ENCODE data around the gene ATG7. TPM values are rescaled to one million over a fixed set of nuclear protein-coding genes. Genes with fewer than 3 reads are reported as not detected.

Gene ATG7
- total RNA-seq, 1 experiment from 2014 or later, result 36.0 TPM

- CTCF ChIA-PET, result no interaction called here
- no peak overlapping the region for H3K4me3 ChIP-seq (ENCODE audit: low read depth in 2 of 2, low read length in 2 of 2)
- peak overlapping the region; percentile 61 for H3K27ac ChIP-seq (ENCODE audit: low read length)
- ATAC-seq, result no peak
- in situ Hi-C loops (cut with HindIII; ENCODE audit: low pct_unique_long_range_greater_than_20kb, low sequenced_read_pairs), result no loop called here
- H3K9me3 ChIP-seq (ENCODE audit: control insufficient read depth, insufficient read depth, low read depth, low read length), result no peaks in the 10 kb centered on the region
- peaks cover 13% of the 10 kb centered on the region for H3K4me1 ChIP-seq (ENCODE audit: control insufficient read depth, insufficient read depth, low read length)
- TF ChIP-seq TCF7L2 (IDR thresholded peaks at IDR 0.05; ENCODE audit: low read depth, low read length) (no peak), CTCF (IDR thresholded peaks at IDR 0.05) (no peak)
- BruUV-seq (replicated peaks), result no TSS peak
- no peaks in the 10 kb centered on the region for H3K36me3 ChIP-seq (ENCODE audit: control insufficient read depth, insufficient read depth, low read length)
- no peak for DNase-seq (ENCODE audit: low read depth, low spot score)
- H3K27me3 ChIP-seq (ENCODE audit: control insufficient read depth, insufficient read depth, low read length), result no peaks in the 10 kb centered on the region
- POLR2A ChIA-PET, result no interaction called here
- intact Hi-C loops (cut with micrococcal nuclease; ENCODE audit: unreplicated experiment), result loop anchor here (5.0 kb wide), 1 partner anchor 93 kb away; no protein-coding TSS in a partner anchor
Measured at GRCh38 chr3:11239796-11240195, 32.4 kb upstream of the ATG7 start.

- intact Hi-C loops (cut with micrococcal nuclease; ENCODE audit: unreplicated experiment) (no loop called here), in situ Hi-C loops (cut with HindIII; ENCODE audit: low pct_unique_long_range_greater_than_20kb, low sequenced_read_pairs) (no loop called here)
- H3K4me3 ChIP-seq (ENCODE audit: low read depth in 2 of 2, low read length in 2 of 2), result no peak overlapping the region
- TF ChIP-seq TCF7L2 (IDR thresholded peaks at IDR 0.05; ENCODE audit: low read depth, low read length), result no peak
- no peak for TF ChIP-seq REST (IDR thresholded peaks at IDR 0.05; ENCODE audit: insufficient read depth in 1 of 2, low read depth in 2 of 2, low read length in 1 of 2)
- TF ChIP-seq SIN3A (IDR thresholded peaks at IDR 0.05; ENCODE audit: borderline replicate concordance, insufficient read depth, low read depth, low read length), result no peak
- no peak for TF ChIP-seq CTCF (IDR thresholded peaks at IDR 0.05)
- TF ChIP-seq POLR2AphosphoS5 (IDR thresholded peaks at IDR 0.05; ENCODE audit: low read depth, low read length), result no peak
- DNase-seq (ENCODE audit: low read depth, low spot score) (no peak), ATAC-seq (no peak)
- H3K9me3 ChIP-seq (ENCODE audit: control insufficient read depth, insufficient read depth, low read depth, low read length), result no peaks in the 10 kb centered on the region
- no TSS peak for BruUV-seq (replicated peaks)
- CTCF ChIA-PET, result no interaction called here
- no peaks in the 10 kb centered on the region for H3K27me3 ChIP-seq (ENCODE audit: control insufficient read depth, insufficient read depth, low read length)
- H3K36me3 ChIP-seq (ENCODE audit: control insufficient read depth, insufficient read depth, low read length), result no peaks in the 10 kb centered on the region
- POLR2A ChIA-PET, result no interaction called here
- H3K27ac ChIP-seq (ENCODE audit: low read length), result peak overlapping the region; percentile 61
- H3K4me1 ChIP-seq (ENCODE audit: control insufficient read depth, insufficient read depth, low read length), result peaks cover 13% of the 10 kb centered on the region
Measured at GRCh38 chr3:11240496-11240895, 31.7 kb upstream of the ATG7 start.
